Measurements from ENCODE around the gene MZT2A.
"Not testable (repeated sequence)": the region's sequence is repeated elsewhere in the genome, so short reads cannot be mapped to it uniquely, and the experiment has no call there.

Gene MZT2A

GRCh38 chr2:131519466-131519865, 27.3 kb upstream of the MZT2A start:
- H2BK12ac ChIP-seq (ENCODE audit: low read length in 2 of 2): no peak overlapping the region
- H2BK5ac ChIP-seq (ENCODE audit: low read depth, low read length, poor library complexity, severe bottlenecking): no peak overlapping the region
- H3K9me3 ChIP-seq (ENCODE audit: control insufficient read depth, low read length): no peaks in the 10 kb centered on the region
- H3K27ac ChIP-seq (ENCODE audit: low read length, poor library complexity, severe bottlenecking): no peak overlapping the region
- H3K4ac ChIP-seq (ENCODE audit: low read depth in 1 of 2, low read length in 2 of 2): no peak overlapping the region
- H3K79me1 ChIP-seq (replicated peaks; ENCODE audit: low read length, poor library complexity, severe bottlenecking): peaks cover 5% of the 10 kb centered on the region
- no peak overlapping the region for H2AK5ac ChIP-seq (ENCODE audit: low read length, severe bottlenecking)
- H3K23ac ChIP-seq (ENCODE audit: low read length in 2 of 2): no peak overlapping the region
- no peaks in the 10 kb centered on the region for H3K27me3 ChIP-seq (ENCODE audit: control insufficient read depth in 1 of 2, insufficient read depth in 1 of 2, low read length in 2 of 2)
- H3K4me2 ChIP-seq (ENCODE audit: low read length, poor library complexity, severe bottlenecking): no peak overlapping the region
- peaks cover 19 to 67% of the 10 kb centered on the region in 2 experiments for H3K36me3 ChIP-seq (ENCODE audit: control insufficient read depth in 1 of 2, insufficient read depth in 2 of 2, low read depth in 1 of 2, low read length in 2 of 2)
- no peak overlapping the region for H4K8ac ChIP-seq (ENCODE audit: low read length)
- peaks cover 2% of the 10 kb centered on the region for H3K4me1 ChIP-seq (ENCODE audit: control insufficient read depth, insufficient read depth, low read depth, low read length)
- no peak overlapping the region for H2AFZ ChIP-seq (ENCODE audit: low read depth, low read length)
- H4K91ac ChIP-seq (ENCODE audit: low read length): no peak overlapping the region
- H3K4me3 ChIP-seq (ENCODE audit: insufficient read depth in 1 of 2, low read depth in 1 of 2, low read length in 2 of 2): no peak overlapping the region
- no peak for DNase-seq
- no peak overlapping the region for H3K18ac ChIP-seq (ENCODE audit: low read depth in 1 of 2, low read length in 2 of 2)
- H2BK15ac ChIP-seq (ENCODE audit: low read depth, poor library complexity, severe bottlenecking): no peak overlapping the region
- no peak overlapping the region for H3K14ac ChIP-seq (ENCODE audit: low read length in 2 of 2)
- H3K9ac ChIP-seq (ENCODE audit: low read length): no peak overlapping the region
- H2BK120ac ChIP-seq (ENCODE audit: low read depth, low read length): no peak overlapping the region
- WGBS: 99% methylated on average over 15 of the region's 15 CpGs

GRCh38 chr2:131518531-131518930, 26.3 kb upstream of the MZT2A start:
- not testable (repeated sequence) for DNase-seq

DNA sequence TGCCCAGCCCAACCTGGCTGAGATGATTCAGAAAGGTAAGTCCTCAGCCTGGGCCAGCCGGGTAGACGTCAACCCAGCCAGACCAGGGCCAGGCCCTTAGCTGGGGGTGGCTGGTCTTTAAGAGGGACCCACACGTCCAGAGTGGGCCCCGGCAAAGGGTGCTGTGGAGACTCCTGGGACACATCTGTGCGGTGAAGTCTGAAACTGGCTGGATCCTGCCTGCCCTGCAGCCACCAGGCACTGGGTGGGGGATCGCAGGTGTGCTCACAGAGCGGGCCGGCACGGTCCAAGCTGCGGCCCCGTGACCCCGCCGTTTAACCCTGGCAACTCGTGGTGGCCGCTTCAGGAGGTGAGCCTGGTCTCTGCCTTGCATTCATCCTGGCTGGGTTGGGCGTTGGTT, 25.7 kb upstream of the MZT2A start:
- not testable (repeated sequence) for H4K91ac ChIP-seq (ENCODE audit: low read length); H3K79me1 ChIP-seq (replicated peaks; ENCODE audit: low read length, poor library complexity, severe bottlenecking); H2BK12ac ChIP-seq (ENCODE audit: low read length in 2 of 2); DNase-seq; H3K4me3 ChIP-seq (ENCODE audit: insufficient read depth in 1 of 2, low read depth in 1 of 2, low read length in 2 of 2); H2BK5ac ChIP-seq (ENCODE audit: low read depth, low read length, poor library complexity, severe bottlenecking); H3K14ac ChIP-seq (ENCODE audit: low read length in 2 of 2); H3K27ac ChIP-seq (ENCODE audit: low read length, poor library complexity, severe bottlenecking); H2AK5ac ChIP-seq (ENCODE audit: low read length, severe bottlenecking); H3K27me3 ChIP-seq (ENCODE audit: control insufficient read depth in 1 of 2, insufficient read depth in 1 of 2, low read length in 2 of 2); H4K8ac ChIP-seq (ENCODE audit: low read length); H3K4me2 ChIP-seq (ENCODE audit: low read length, poor library complexity, severe bottlenecking); H2AFZ ChIP-seq (ENCODE audit: low read depth, low read length); H3K4me1 ChIP-seq (ENCODE audit: control insufficient read depth, insufficient read depth, low read depth, low read length); H3K23ac ChIP-seq (ENCODE audit: low read length in 2 of 2); H3K18ac ChIP-seq (ENCODE audit: low read depth in 1 of 2, low read length in 2 of 2); H2BK120ac ChIP-seq (ENCODE audit: low read depth, low read length); H3K4ac ChIP-seq (ENCODE audit: low read depth in 1 of 2, low read length in 2 of 2); H3K9ac ChIP-seq (ENCODE audit: low read length); H3K9me3 ChIP-seq (ENCODE audit: control insufficient read depth, low read length); H2BK15ac ChIP-seq (ENCODE audit: low read depth, poor library complexity, severe bottlenecking)
- peaks cover 28 to 78% of the 10 kb centered on the region in 2 experiments for H3K36me3 ChIP-seq (ENCODE audit: control insufficient read depth in 1 of 2, insufficient read depth in 2 of 2, low read depth in 1 of 2, low read length in 2 of 2)
- WGBS: 94% methylated on average over 13 of the region's 16 CpGs

More at GRCh38 chr2:131518531-131518930, 26.3 kb upstream of the MZT2A start:
- not testable (repeated sequence) for H3K27me3 ChIP-seq (ENCODE audit: control insufficient read depth in 1 of 2, insufficient read depth in 1 of 2, low read length in 2 of 2); H3K4ac ChIP-seq (ENCODE audit: low read depth in 1 of 2, low read length in 2 of 2); H3K14ac ChIP-seq (ENCODE audit: low read length in 2 of 2); H3K4me3 ChIP-seq (ENCODE audit: insufficient read depth in 1 of 2, low read depth in 1 of 2, low read length in 2 of 2); H3K4me1 ChIP-seq (ENCODE audit: control insufficient read depth, insufficient read depth, low read depth, low read length); H3K9me3 ChIP-seq (ENCODE audit: control insufficient read depth, low read length); H3K79me1 ChIP-seq (replicated peaks; ENCODE audit: low read length, poor library complexity, severe bottlenecking); H2BK15ac ChIP-seq (ENCODE audit: low read depth, poor library complexity, severe bottlenecking); H3K18ac ChIP-seq (ENCODE audit: low read depth in 1 of 2, low read length in 2 of 2); H2AFZ ChIP-seq (ENCODE audit: low read depth, low read length); H4K91ac ChIP-seq (ENCODE audit: low read length); H2BK5ac ChIP-seq (ENCODE audit: low read depth, low read length, poor library complexity, severe bottlenecking); H3K9ac ChIP-seq (ENCODE audit: low read length); H2AK5ac ChIP-seq (ENCODE audit: low read length, severe bottlenecking); H2BK120ac ChIP-seq (ENCODE audit: low read depth, low read length); H3K23ac ChIP-seq (ENCODE audit: low read length in 2 of 2); H2BK12ac ChIP-seq (ENCODE audit: low read length in 2 of 2); H3K4me2 ChIP-seq (ENCODE audit: low read length, poor library complexity, severe bottlenecking); H4K8ac ChIP-seq (ENCODE audit: low read length); H3K27ac ChIP-seq (ENCODE audit: low read length, poor library complexity, severe bottlenecking)
- peaks cover 27 to 77% of the 10 kb centered on the region in 2 experiments for H3K36me3 ChIP-seq (ENCODE audit: control insufficient read depth in 1 of 2, insufficient read depth in 2 of 2, low read depth in 1 of 2, low read length in 2 of 2)
- 97% methylated on average over 7 of the region's 11 CpGs for WGBS

DNA sequence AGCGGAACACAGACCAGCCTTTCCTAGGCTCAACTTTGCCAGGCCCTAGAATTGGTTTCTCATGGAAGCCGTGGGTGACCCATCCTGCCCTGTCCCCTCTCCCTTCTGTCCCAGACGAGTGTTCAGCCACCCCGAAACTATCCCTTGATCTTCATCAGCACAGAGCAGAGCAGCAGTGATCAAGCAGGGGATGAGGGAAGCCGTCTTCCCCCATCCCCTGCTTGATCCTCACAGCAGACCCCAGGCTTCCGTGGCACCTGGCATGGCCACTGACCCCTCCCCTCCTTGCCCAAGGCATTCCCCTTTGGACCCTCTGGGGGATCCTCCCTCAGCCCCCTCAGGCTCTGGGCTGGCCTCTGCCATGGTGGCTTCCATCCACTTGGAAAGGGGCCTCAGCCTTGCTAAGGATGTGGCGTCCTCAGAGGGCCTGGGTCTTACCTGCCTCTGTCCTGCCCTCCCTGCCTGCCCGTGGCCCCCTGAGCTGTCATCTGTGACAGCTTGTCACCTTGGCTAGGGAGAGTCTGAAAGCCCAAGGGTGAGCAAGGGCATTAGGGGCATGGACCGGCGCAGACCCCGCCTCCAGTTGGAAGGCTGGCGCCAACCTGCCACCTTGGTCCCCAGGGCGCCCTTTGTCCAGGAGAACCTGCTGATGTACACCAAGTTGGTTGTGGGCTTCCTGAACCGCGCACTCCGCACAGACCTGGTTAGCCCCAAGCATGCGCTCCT, 25.1 kb upstream of the MZT2A start:
- Histone ChIP-seq H3K4me2 (ENCODE audit: low read length, poor library complexity, severe bottlenecking) (no peak overlapping the region), H3K18ac (ENCODE audit: low read depth in 1 of 2, low read length in 2 of 2) (no peak overlapping the region), H3K4ac (ENCODE audit: low read depth in 1 of 2, low read length in 2 of 2) (no peak overlapping the region), H2AK5ac (ENCODE audit: low read length, severe bottlenecking) (no peak overlapping the region), H2AFZ (ENCODE audit: low read depth, low read length) (no peak overlapping the region), H2BK15ac (ENCODE audit: low read depth, poor library complexity, severe bottlenecking) (no peak overlapping the region), H3K23ac (ENCODE audit: low read length in 2 of 2) (no peak overlapping the region), H2BK120ac (ENCODE audit: low read depth, low read length) (no peak overlapping the region), H3K36me3 (ENCODE audit: control insufficient read depth in 1 of 2, insufficient read depth in 2 of 2, low read depth in 1 of 2, low read length in 2 of 2) (peaks cover 28 to 79% of the 10 kb centered on the region in 2 experiments), H3K14ac (ENCODE audit: low read length in 2 of 2) (no peak overlapping the region), H4K8ac (ENCODE audit: low read length) (no peak overlapping the region), H4K91ac (ENCODE audit: low read length) (no peak overlapping the region), H3K27me3 (ENCODE audit: control insufficient read depth in 1 of 2, insufficient read depth in 1 of 2, low read length in 2 of 2) (no peaks in the 10 kb centered on the region), H2BK12ac (ENCODE audit: low read length in 2 of 2) (no peak overlapping the region), H3K27ac (ENCODE audit: low read length, poor library complexity, severe bottlenecking) (no peak overlapping the region), H3K4me3 (ENCODE audit: insufficient read depth in 1 of 2, low read depth in 1 of 2, low read length in 2 of 2) (no peak overlapping the region), H3K9ac (ENCODE audit: low read length) (no peak overlapping the region), H2BK5ac (ENCODE audit: low read depth, low read length, poor library complexity, severe bottlenecking) (no peak overlapping the region), H3K9me3 (ENCODE audit: control insufficient read depth, low read length) (no peaks in the 10 kb centered on the region), H3K79me1 (replicated peaks; ENCODE audit: low read length, poor library complexity, severe bottlenecking) (peaks cover 7% of the 10 kb centered on the region), H3K4me1 (ENCODE audit: control insufficient read depth, insufficient read depth, low read depth, low read length) (peaks cover 9% of the 10 kb centered on the region)
- WGBS: 97% methylated on average over 17 of the region's 17 CpGs
- DNase-seq: no peak

All from mesenchymal stem cell (in vitro differentiated cells and primary cell).